ENCODE data around the gene LIPC. TPM values are rescaled to one million over a fixed set of nuclear protein-coding genes. Genes with fewer than 3 reads are reported as not detected.

Gene LIPC
- polyA plus RNA-seq, 3 donors: 0.37 TPM; not detected in 2

GRCh38 chr15:58494567-58494966 is 62.8 kb downstream of the LIPC start:
- no CpG with 5 or more reads among the region's 1 CpG for WGBS (ENCODE audit: insufficient coverage)
- Mint-ChIP-seq H3K27ac (no peak overlapping the region), H3K4me3 (no peak overlapping the region)

GRCh38 chr15:58495891-58496408 is 64.2 kb downstream of the LIPC start:
- Histone ChIP-seq H3K9ac (ENCODE audit: insufficient read depth, low read length, poor library complexity, severe bottlenecking) (no peak overlapping the region), H4K20me1 (ENCODE audit: insufficient read depth, low read length) (no peaks in the 10 kb centered on the region), H3K27me3 (ENCODE audit: control insufficient read depth in 2 of 2, insufficient read depth in 2 of 2, low read length in 2 of 2) (no peaks in the 10 kb centered on the region), H3K4me2 (replicated peaks; ENCODE audit: extremely low read depth, low read length, poor library complexity, severe bottlenecking) (no peak overlapping the region), H3K79me2 (ENCODE audit: insufficient read depth, low read length) (no peaks in the 10 kb centered on the region), H3K4me1 (ENCODE audit: control insufficient read depth in 1 of 2, insufficient read depth in 2 of 2, low read length in 2 of 2) (peaks cover 0 to under 1% of the 10 kb centered on the region in 2 donors), H3K27ac (ENCODE audit: low read depth in 1 of 2, low read length in 2 of 2) (no peak overlapping the region), H2AFZ (ENCODE audit: insufficient read depth, low read depth, low read length, poor library complexity, severe bottlenecking) (no peak overlapping the region), H3K36me3 (replicated peaks in 1 of 2; ENCODE audit: control insufficient read depth in 1 of 2, insufficient read depth in 2 of 2, low read length in 2 of 2) (no peaks in the 10 kb centered on the region), H3K9me3 (replicated peaks in 1 of 2; ENCODE audit: control insufficient read depth in 1 of 2, insufficient read depth in 1 of 2, low read length in 2 of 2) (no peaks in the 10 kb centered on the region), H3K4me3 (replicated peaks in 1 of 3; ENCODE audit: low read depth in 2 of 3, low read length in 3 of 3) (no peak overlapping the region)
- Mint-ChIP-seq H3K9me3 (no peaks in the 10 kb centered on the region), H3K36me3 (no peaks in the 10 kb centered on the region), H3K4me3 (no peak overlapping the region), H3K27ac (no peak overlapping the region), H3K4me1 (peaks cover 12% of the 10 kb centered on the region), H3K27me3 (ENCODE audit: low read depth in 3 of 3) (peaks cover 0 to 6% (median 5%) of the 10 kb centered on the region in 3 donors)
- TF ChIP-seq CTCF (IDR thresholded peaks at IDR 0.05): no peak
- WGBS (ENCODE audit: insufficient coverage): no CpG with 5 or more reads among the region's 3 CpGs
- intact Hi-C loops (cut with micrococcal nuclease): no loop called here
- no peak for DNase-seq

More at GRCh38 chr15:58494567-58494966, 62.8 kb downstream of the LIPC start:
- H3K4me1 ChIP-seq (ENCODE audit: control insufficient read depth in 1 of 2, insufficient read depth in 2 of 2, low read length in 2 of 2): peaks cover 8 to 14% of the 10 kb centered on the region in 2 donors
- peaks cover under 1 to 6% of the 10 kb centered on the region in 2 donors for H3K9me3 ChIP-seq (replicated peaks in 1 of 2; ENCODE audit: control insufficient read depth in 1 of 2, insufficient read depth in 1 of 2, low read length in 2 of 2)
- peaks cover 2 to 10% (median 4%) of the 10 kb centered on the region in 7 donors for H3K9me3 Mint-ChIP-seq
- no peak overlapping the region for H3K9ac ChIP-seq (ENCODE audit: insufficient read depth, low read length, poor library complexity, severe bottlenecking)
- H3K79me2 ChIP-seq (ENCODE audit: insufficient read depth, low read length): no peaks in the 10 kb centered on the region
- no peak for TF ChIP-seq CTCF (IDR thresholded peaks at IDR 0.05)
- no peak overlapping the region for H3K4me2 ChIP-seq (replicated peaks; ENCODE audit: extremely low read depth, low read length, poor library complexity, severe bottlenecking)
- DNase-seq: no peak
- H3K27ac ChIP-seq (ENCODE audit: low read depth in 1 of 2, low read length in 2 of 2): no peak overlapping the region
- H3K4me3 ChIP-seq (replicated peaks in 1 of 3; ENCODE audit: low read depth in 2 of 3, low read length in 3 of 3): no peak overlapping the region
- H3K36me3 ChIP-seq (replicated peaks in 1 of 2; ENCODE audit: control insufficient read depth in 1 of 2, insufficient read depth in 2 of 2, low read length in 2 of 2): no peaks in the 10 kb centered on the region
- peaks cover 0 to 6% (median 5%) of the 10 kb centered on the region in 3 donors for H3K27me3 Mint-ChIP-seq (ENCODE audit: low read depth in 3 of 3)
- intact Hi-C loops (cut with micrococcal nuclease): no loop called here
- peaks cover 0 to 2% of the 10 kb centered on the region in 2 donors for H3K36me3 Mint-ChIP-seq
- no peaks in the 10 kb centered on the region for H4K20me1 ChIP-seq (ENCODE audit: insufficient read depth, low read length)
- H2AFZ ChIP-seq (ENCODE audit: insufficient read depth, low read depth, low read length, poor library complexity, severe bottlenecking): no peak overlapping the region
- no peaks in the 10 kb centered on the region for H3K27me3 ChIP-seq (ENCODE audit: control insufficient read depth in 2 of 2, insufficient read depth in 2 of 2, low read length in 2 of 2)
- H3K4me1 Mint-ChIP-seq: peaks cover 23% of the 10 kb centered on the region

Data from CD14-positive monocyte (primary cell).